HG02623 (cell line): ENCODE measurements around the gene HTRA2.
A peak's percentile ranks its signal among the peaks of the same experiment; 100 is the strongest.

Source experiments
- ATAC-seq: cut with Tn5 transposase; IDR thresholded peaks from one replicate; pipeline ENCODE4 v1.9.1; 2021; ENCODE audit warnings: moderate library complexity; ENCODE audit not compliant: unreplicated experiment

Gene HTRA2

GRCh38 chr2:74499940-74500577 lies 29.7 kb upstream of the HTRA2 start:
- ATAC-seq, result no peak

- no peak for ATAC-seq
These were observed 29.2 kb upstream of the HTRA2 start for GRCh38 chr2:74500578-74500946.

DNA sequence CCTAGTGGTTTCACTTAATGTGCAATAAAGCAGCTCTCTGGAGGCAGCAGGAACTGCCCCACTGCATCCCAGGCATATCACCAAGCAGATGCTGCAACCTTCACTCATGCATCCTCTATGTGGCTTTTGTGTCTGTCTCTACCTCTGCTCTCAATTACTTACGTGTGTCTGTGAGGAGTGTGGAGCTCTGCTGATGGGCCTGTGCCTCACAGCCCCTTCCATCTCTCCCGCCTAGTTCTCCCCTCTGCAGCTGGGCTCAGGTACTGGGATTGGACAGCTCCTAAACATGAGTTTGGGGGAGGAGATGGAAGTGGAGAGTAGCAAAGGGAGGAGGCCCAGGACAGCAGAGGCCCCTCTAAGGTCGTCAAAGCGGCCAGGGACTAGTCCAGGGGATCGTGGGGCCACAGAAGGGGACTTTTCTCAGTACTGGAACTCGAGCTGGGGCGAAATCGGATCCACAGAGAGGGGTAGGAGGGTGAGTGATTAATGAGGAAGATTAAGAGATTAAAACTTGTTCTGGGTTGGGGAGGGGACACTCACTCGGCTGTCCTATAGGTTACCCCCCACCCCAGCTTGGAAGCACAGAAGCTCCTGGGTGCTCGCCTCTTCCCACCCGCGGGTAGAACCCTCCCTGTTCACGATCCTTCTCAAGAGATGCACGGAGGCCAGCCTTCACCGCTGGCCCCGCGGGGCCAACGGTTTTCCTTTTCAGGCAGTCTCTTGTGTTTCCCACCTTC lies 28.2 kb upstream of the HTRA2 start:
- no peak for ATAC-seq

- no peak for ATAC-seq
These were observed 27.5 kb upstream of the HTRA2 start for GRCh38 chr2:74502147-74502719.

- peak; percentile 29 for ATAC-seq
These were observed 26.8 kb upstream of the HTRA2 start for GRCh38 chr2:74502720-74503505.

DNA sequence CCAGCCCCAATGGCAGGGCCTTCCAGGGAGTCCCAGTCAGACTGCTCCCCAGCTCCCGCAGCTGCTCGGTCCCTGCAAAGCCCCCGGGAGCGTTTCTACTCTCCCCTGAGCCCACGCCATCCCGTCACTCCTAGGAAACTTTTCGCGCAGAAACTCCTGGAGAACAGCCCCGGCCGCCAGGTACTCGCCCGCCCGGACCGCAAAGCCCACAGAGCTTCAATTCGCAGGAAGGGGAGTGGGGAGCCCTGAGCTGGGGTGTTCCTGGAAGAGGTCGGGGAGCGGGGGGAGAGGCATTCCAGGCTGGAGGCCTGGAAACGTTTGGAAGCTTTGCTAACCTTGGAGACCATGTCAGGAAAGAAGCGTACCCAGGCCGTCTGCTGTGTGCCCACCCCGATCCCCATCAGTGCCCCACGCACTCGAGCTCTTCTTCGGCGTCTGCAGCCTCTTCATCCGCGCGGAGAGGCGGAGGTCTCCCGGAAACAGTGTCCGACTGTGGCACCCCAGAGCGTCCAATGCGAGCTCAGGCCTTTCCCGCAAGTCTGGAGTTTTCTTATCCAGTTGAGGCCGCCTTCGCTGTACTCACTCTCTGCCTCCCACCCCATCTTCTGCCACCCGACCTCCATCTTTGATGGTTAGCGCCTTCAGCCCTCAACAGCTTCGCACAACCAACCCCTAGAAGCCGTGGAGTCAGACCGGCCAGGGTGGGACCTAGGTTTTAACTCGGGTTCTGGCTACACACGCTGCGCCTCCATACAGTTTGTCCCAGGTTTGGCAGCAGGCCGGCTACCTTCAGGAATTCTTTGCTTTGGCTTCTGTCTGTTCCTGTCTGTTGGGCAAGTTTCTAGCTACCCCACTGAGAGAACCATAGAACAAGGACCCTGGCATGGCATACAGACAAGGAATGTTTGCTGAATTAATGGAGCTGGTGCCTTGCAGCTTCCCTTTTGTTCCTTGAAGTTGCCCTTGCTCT lies 25.9 kb upstream of the HTRA2 start:
- ATAC-seq, result no peak

- no peak for ATAC-seq
These were observed 25.1 kb upstream of the HTRA2 start for GRCh38 chr2:74504591-74504990.

GRCh38 chr2:74505448-74506246 lies 24.1 kb upstream of the HTRA2 start:
- ATAC-seq, result no peak

DNA sequence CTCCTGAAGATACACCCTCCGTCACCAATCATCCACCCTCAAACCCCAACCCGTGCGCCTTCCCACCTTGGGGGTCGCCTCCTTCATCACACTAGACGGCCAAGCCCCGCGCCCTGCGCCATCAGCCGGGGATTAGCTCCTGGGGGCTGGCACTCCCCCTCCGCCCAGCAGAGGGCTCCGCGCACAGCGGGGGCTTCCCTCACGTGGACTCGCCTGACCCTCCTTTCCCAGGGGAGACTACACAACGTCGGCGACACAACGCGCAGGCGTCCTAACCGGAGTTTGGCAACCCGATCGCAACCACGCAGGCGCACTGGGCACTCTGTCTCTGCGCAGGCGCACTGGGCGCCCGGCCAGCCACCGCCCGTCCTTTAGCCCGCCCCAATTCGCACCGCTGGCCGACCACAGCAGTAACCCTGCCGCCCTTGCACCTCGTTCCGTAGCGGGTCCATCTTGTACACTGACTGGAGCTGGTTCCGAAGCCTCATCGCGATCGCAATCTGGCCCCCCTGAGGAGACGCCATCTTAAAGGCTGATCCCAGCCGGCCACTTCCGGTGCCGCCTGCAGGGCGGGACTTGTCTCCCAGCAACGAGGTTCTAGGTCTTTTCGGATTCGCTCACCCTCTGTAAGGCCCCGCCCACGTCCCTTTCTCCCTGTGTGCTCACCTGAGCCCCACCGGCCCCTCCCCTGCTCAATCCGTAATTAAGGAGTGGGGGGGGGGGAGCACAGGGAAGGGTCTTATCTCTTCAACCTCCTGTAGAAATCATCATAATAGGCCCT lies 22.4 kb upstream of the HTRA2 start, which contains the start of gene PCGF1:
PCGF1 (minus strand) TSS at position 551 of the 781 bp plus-strand sequence; CDS start at position 524, 27 bp downstream.
- ATAC-seq, result peak; percentile 83

DNA sequence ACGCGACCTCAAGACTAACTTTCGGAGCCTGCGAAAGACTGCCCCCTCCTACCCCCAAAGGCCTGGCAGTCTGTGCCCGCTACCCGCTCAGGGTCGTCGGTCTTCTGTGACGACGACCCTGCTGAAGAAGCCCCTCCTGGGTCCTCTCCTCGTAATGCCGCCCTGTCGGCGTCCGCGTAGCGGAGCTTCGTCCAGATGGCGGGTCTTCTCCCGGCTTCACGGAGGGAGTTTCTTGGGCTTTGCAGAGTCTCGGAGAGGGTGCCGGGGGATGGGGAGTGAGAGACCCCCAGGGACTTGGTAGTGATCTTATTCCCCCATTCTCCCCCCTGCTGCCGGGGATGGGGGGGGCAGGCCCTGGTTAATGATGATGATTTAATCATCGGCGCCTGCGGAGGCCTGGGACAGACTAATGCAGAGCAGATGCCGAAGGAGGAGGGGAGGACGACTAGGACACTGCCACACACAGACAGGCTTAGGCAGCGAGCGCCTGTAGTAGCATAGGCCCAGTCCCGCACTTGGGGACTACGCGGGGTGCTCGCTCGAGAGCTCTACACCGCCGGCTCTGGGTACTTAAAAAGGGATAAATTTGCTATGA lies 21.7 kb upstream of the HTRA2 start:
- no peak for ATAC-seq

- ATAC-seq, result no peak
These were observed 19.5 kb upstream of the HTRA2 start for GRCh38 chr2:74510272-74510671.

- ATAC-seq, result no peak
These were observed 18.4 kb upstream of the HTRA2 start for GRCh38 chr2:74511104-74511989.

DNA sequence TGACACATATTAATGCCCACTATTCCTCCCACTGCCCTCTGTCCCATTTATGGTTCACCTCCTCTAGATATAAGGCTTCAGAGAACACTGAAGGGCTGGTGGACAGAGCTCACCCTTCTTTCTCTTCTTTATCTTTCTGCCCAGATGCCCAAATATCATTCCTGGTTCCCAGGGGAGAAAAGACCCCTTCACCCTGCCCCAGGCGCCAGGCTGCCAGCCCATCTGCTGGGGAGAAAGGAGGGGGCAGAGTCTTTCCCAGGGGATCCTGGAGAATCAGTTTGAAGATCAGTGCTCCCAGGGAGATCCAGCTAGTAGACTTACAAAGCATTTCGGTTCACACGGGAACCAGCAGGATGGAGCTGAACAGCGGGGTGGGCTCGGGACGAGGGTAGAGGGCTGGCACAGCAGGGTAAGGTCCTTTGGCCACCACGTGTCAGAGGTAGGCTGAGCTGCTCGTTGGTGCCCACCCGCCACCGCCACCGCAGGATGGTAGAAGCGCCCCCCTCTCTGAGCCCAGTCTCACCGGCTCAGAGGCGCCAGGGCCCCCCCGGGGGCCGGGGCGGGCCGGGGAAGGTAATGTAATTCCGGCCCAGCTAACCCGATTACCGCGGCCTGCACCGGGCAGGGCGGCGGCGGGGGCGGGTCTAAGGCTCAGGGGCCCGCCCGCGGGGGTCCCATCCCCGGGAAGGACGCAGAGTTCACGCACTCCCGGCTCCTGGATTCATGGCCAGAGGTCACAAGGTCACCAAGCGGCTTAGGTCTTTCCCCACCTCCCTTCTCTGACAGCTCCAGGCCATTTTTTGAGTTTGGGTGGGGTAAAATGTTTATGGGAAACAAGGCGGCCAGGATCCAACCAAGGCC lies 16.8 kb upstream of the HTRA2 start:
- ATAC-seq, result no peak

GRCh38 chr2:74513605-74514367 lies 15.9 kb upstream of the HTRA2 start:
- ATAC-seq, result no peak

GRCh38 chr2:74514368-74515270 lies 15.1 kb upstream of the HTRA2 start, which contains the start of gene TLX2:
TSS of gene TLX2 (plus strand) at chr2:74514450. CDS start at chr2:74514807, 357 bp downstream.
- no peak for ATAC-seq
